K562 (cell line): Measurements from ENCODE around the gene MYO3B. TPM values are rescaled to one million over a fixed set of nuclear protein-coding genes. Genes with fewer than 3 reads are reported as not detected.

ENCODE experiments used
- CBX2 ChIP-seq: fragments of 200-600 bp; sonication (generic); IDR thresholded peaks from one replicate; pipeline ENCODE4 v1.6.1; 2012; ENCODE audit warnings: mild to moderate bottlenecking, low read length, inconsistent platforms; ENCODE audit not compliant: insufficient read depth, poor library complexity, severe bottlenecking
- FOS ChIP-seq: IDR thresholded peaks from 3 replicates; pipeline ENCODE4 v1.6.1; 2011; ENCODE audit not compliant: insufficient read length; ENCODE audit errors: extremely low read depth
- FOXM1 ChIP-seq, 2 experiments: fragments of 450-650 bp in 1 of 2; sonication (generic) in 1 of 2; formaldehyde crosslinking in 1 of 2; IDR thresholded peaks; 2 replicates each; pipeline versions ENCODE4 v1.6.1 to v1.9.0; 2017 to 2022; ENCODE audit warnings: low read depth in 2 of 2, mild to moderate bottlenecking in 2 of 2, missing genetic modification reagents in 1 of 2, moderate library complexity in 1 of 2
- PML ChIP-seq: IDR thresholded peaks from 2 replicates; pipeline ENCODE4 v1.6.1; 2012; ENCODE audit warnings: low read length, inconsistent platforms
- PTTG1 ChIP-seq: fragments of 450-650 bp; IDR thresholded peaks from 2 replicates; pipeline ENCODE4 v1.6.1; 2016; ENCODE audit warnings: low read depth, mild to moderate bottlenecking, missing genetic modification characterization, missing compliant biosample characterization
- PURB ChIP-seq: sonication (generic); formaldehyde crosslinking; IDR thresholded peaks from 2 replicates; pipeline ENCODE4 v1.9.0; 2021; ENCODE audit warnings: low read depth, mild to moderate bottlenecking, missing genetic modification reagents
- RFX1 ChIP-seq: fragments of 450-650 bp; IDR thresholded peaks from 2 replicates; pipeline ENCODE4 v1.6.1; 2016; ENCODE audit warnings: mild to moderate bottlenecking, moderate library complexity
- SMAD1 ChIP-seq: fragments of 150-350 bp; IDR thresholded peaks from 2 replicates; pipeline ENCODE4 v1.6.1; 2014; ENCODE audit warnings: low read length, low read depth; ENCODE audit not compliant: partially characterized antibody
- TFAP4 ChIP-seq: sonication (generic); formaldehyde crosslinking; IDR thresholded peaks from 2 replicates; pipeline ENCODE4 v1.8.0; 2022; ENCODE audit warnings: missing genetic modification reagents, mild to moderate bottlenecking, moderate library complexity, borderline replicate concordance
- ZNF445 ChIP-seq: fragments of 250-450 bp; sonication (Bioruptor Pico); IDR thresholded peaks from 2 replicates; pipeline ENCODE4 v1.4.0; 2020; ENCODE audit warnings: low read depth, mild to moderate bottlenecking, moderate library complexity
- polyA plus RNA-seq, 8 experiments: library from polyadenylated mRNA; depleted of rRNA in 4 of 8; stranded (reverse) in 5 of 8; unstranded in 3 of 8; fragments of >200 nt; fragmentation: Nextera tagmentation in 2 of 8; fragmentation: Illumina TruSeq in 1 of 8; extraction: Ambion mirVana in 2 of 8; extraction: Trizol in 1 of 8; gene quantifications; 2 replicates each; pipeline versions ENCODE4 v1.2.1 to v1.2.3, GENCODE V29; 2011 to 2014; ENCODE audit warnings: inconsistent platforms in 1 of 8, missing spikeins in 1 of 8
- total RNA-seq, 7 experiments: library from RNA; depleted of rRNA in 6 of 7; stranded (reverse); fragments of >200 nt in 6 of 7; fragmentation: Illumina TruSeq in 2 of 7; extraction: Trizol in 2 of 7; gene quantifications; 2 replicates each; pipeline versions ENCODE4 v1.2.1 to v1.2.3, GENCODE V29; 2011 to 2021; ENCODE audit warnings: low replicate concordance in 1 of 7
- TF ChIP-seq, protein P1 (sequence below), 2 experiments: fragments of 450-650 bp in 1 of 2; sonication (generic) in 1 of 2; formaldehyde crosslinking in 1 of 2; IDR thresholded peaks; 2 replicates each; pipeline versions ENCODE4 v1.7.1 to v1.9.0; 2016 to 2022; ENCODE audit warnings: inconsistent platforms in 1 of 2, mild to moderate bottlenecking in 1 of 2, missing genetic modification reagents in 1 of 2
- TF ChIP-seq, protein P2 (sequence below), 2 experiments: fragments of 450-650 bp; IDR thresholded peaks; 2 replicates each; pipeline ENCODE4 v1.6.1; 2018; ENCODE audit warnings: mild to moderate bottlenecking in 2 of 2, low read depth in 1 of 2; ENCODE audit not compliant: partially characterized antibody in 2 of 2

Gene MYO3B
- total and polyA plus RNA-seq, 9 of the 15 experiments (the other 6 are each of a cell fraction or from before 2014, with no cell fraction given) = 2.7 to 6.5 (median 3.6) TPM

GRCh38 chr2:170191166-170191866, 13.4 kb downstream of the MYO3B start (continued):
- TF ChIP-seq FOS (no peak), PML (no peak), TFAP4 (CRISPR knock-in tag) (no peak), ZNF445 (no peak), PTTG1 (tag) (no peak), SMAD1 (no peak), CBX2 (no peak), FOXM1 (IDR thresholded peaks at IDR 0.05; ENCODE audit: low read depth) (no peak), FOXM1 (CRISPR knock-in tag; IDR thresholded peaks at IDR 0.05; ENCODE audit: low read depth) (no peak), RFX1 (no peak), PURB (CRISPR knock-in tag) (no peak)
- TF ChIP-seq, protein P1, sequence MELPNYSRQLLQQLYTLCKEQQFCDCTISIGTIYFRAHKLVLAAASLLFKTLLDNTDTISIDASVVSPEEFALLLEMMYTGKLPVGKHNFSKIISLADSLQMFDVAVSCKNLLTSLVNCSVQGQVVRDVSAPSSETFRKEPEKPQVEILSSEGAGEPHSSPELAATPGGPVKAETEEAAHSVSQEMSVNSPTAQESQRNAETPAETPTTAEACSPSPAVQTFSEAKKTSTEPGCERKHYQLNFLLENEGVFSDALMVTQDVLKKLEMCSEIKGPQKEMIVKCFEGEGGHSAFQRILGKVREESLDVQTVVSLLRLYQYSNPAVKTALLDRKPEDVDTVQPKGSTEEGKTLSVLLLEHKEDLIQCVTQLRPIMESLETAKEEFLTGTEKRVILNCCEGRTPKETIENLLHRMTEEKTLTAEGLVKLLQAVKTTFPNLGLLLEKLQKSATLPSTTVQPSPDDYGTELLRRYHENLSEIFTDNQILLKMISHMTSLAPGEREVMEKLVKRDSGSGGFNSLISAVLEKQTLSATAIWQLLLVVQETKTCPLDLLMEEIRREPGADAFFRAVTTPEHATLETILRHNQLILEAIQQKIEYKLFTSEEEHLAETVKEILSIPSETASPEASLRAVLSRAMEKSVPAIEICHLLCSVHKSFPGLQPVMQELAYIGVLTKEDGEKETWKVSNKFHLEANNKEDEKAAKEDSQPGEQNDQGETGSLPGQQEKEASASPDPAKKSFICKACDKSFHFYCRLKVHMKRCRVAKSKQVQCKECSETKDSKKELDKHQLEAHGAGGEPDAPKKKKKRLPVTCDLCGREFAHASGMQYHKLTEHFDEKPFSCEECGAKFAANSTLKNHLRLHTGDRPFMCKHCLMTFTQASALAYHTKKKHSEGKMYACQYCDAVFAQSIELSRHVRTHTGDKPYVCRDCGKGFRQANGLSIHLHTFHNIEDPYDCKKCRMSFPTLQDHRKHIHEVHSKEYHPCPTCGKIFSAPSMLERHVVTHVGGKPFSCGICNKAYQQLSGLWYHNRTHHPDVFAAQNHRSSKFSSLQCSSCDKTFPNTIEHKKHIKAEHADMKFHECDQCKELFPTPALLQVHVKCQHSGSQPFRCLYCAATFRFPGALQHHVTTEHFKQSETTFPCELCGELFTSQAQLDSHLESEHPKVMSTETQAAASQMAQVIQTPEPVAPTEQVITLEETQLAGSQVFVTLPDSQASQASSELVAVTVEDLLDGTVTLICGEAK (IDR thresholded peaks at IDR 0.05) = no peak
- TF ChIP-seq, protein P1 (CRISPR knock-in tag; IDR thresholded peaks at IDR 0.05) = no peak
- TF ChIP-seq, protein P2, sequence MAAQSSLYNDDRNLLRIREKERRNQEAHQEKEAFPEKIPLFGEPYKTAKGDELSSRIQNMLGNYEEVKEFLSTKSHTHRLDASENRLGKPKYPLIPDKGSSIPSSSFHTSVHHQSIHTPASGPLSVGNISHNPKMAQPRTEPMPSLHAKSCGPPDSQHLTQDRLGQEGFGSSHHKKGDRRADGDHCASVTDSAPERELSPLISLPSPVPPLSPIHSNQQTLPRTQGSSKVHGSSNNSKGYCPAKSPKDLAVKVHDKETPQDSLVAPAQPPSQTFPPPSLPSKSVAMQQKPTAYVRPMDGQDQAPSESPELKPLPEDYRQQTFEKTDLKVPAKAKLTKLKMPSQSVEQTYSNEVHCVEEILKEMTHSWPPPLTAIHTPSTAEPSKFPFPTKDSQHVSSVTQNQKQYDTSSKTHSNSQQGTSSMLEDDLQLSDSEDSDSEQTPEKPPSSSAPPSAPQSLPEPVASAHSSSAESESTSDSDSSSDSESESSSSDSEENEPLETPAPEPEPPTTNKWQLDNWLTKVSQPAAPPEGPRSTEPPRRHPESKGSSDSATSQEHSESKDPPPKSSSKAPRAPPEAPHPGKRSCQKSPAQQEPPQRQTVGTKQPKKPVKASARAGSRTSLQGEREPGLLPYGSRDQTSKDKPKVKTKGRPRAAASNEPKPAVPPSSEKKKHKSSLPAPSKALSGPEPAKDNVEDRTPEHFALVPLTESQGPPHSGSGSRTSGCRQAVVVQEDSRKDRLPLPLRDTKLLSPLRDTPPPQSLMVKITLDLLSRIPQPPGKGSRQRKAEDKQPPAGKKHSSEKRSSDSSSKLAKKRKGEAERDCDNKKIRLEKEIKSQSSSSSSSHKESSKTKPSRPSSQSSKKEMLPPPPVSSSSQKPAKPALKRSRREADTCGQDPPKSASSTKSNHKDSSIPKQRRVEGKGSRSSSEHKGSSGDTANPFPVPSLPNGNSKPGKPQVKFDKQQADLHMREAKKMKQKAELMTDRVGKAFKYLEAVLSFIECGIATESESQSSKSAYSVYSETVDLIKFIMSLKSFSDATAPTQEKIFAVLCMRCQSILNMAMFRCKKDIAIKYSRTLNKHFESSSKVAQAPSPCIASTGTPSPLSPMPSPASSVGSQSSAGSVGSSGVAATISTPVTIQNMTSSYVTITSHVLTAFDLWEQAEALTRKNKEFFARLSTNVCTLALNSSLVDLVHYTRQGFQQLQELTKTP (IDR thresholded peaks at IDR 0.05; ENCODE audit: low read depth in 1 of 2, partially characterized antibody in 2 of 2) = no peak
